Measurements from ENCODE around the gene GFRA1. TPM values are rescaled to one million over a fixed set of nuclear protein-coding genes. Genes with fewer than 3 reads are reported as not detected.

GFRA1 gene
- total and polyA plus RNA-seq, 2 of the 8 experiments (the other 6 are each of a cell fraction or from before 2014, with no cell fraction given), result 1.1 to 2.0 TPM

GRCh38 chr10:116209781-116210180 lies 63.2 kb downstream of the GFRA1 start:
- H3K14ac ChIP-seq (ENCODE audit: insufficient read length), result no peak overlapping the region
- H3K23me2 ChIP-seq (ENCODE audit: low read depth, low read length), result no peaks in the 10 kb centered on the region
- no peak overlapping the region for H4K5ac ChIP-seq (ENCODE audit: insufficient read length, low read depth, low read length)
- no peak overlapping the region for H2AFZ ChIP-seq (ENCODE audit: low read length)
- ChIA-PET CTCF (ENCODE audit: partially characterized antibody) (no interaction called here), POLR2A (ENCODE audit: partially characterized antibody) (no interaction called here)
- no peak overlapping the region for H2BK5ac ChIP-seq (ENCODE audit: low read depth, low read length)
- 93% methylated on average over 10 of the region's 10 CpGs; no CpG with 5 or more reads in 1 of the 2 experiments for WGBS, 2 experiments (ENCODE audit: extremely low coverage in 1 of 2, insufficient coverage in 1 of 2, insufficient read length in 1 of 2, insufficient replicate concordance in 2 of 2, low coverage in 1 of 2, low lambda C conversion rate in 2 of 2, missing lambda C conversion rate in 1 of 2)
- no peak overlapping the region for H2BK12ac ChIP-seq (ENCODE audit: low read depth, low read length)
- H4K20me1 ChIP-seq (replicated peaks in 1 of 2; ENCODE audit: control insufficient read depth in 1 of 2, insufficient read depth in 2 of 2, low read length in 2 of 2), result no peaks in the 10 kb centered on the region
- H3K9me3 ChIP-seq (ENCODE audit: insufficient read depth in 2 of 2, low read depth in 1 of 2, low read length in 1 of 2), result no peaks in the 10 kb centered on the region
- H3K79me1 ChIP-seq (ENCODE audit: low read depth, low read length), result no peaks in the 10 kb centered on the region
- H3K4me3 ChIP-seq (ENCODE audit: extremely low read depth in 1 of 4, insufficient read depth in 2 of 4, low read depth in 3 of 4, low read length in 4 of 4), result no peak overlapping the region
- H3K79me2 ChIP-seq (ENCODE audit: control insufficient read depth in 1 of 2, insufficient read depth in 2 of 2, low read length in 2 of 2), result no peaks in the 10 kb centered on the region
- no peak overlapping the region for H3K4ac ChIP-seq (replicated peaks; ENCODE audit: insufficient read length, low read depth, low read length)
- H3K27me3 ChIP-seq (replicated peaks in 1 of 4; ENCODE audit: control insufficient read depth in 3 of 4, extremely low read depth in 1 of 4, insufficient read depth in 3 of 4, low read length in 3 of 4), result no peaks in the 10 kb centered on the region
- no peak overlapping the region for H2BK20ac ChIP-seq (ENCODE audit: low read length)
- no peak overlapping the region for H2BK120ac ChIP-seq (replicated peaks; ENCODE audit: low read depth, low read length)
- H3K36me3 ChIP-seq (ENCODE audit: control insufficient read depth in 2 of 4, insufficient read depth in 4 of 4, low read length in 3 of 4), result no peaks in the 10 kb centered on the region
- no peak overlapping the region for H3K23ac ChIP-seq (ENCODE audit: insufficient read length)
- H4K91ac ChIP-seq (replicated peaks; ENCODE audit: insufficient read length, low read length), result no peak overlapping the region
- peak; percentile 27; the same call in 1 of the 2 replicates for TF ChIP-seq SRF (IDR thresholded peaks at IDR 0.05; ENCODE audit: low read depth, low read length)
- no peak for TF ChIP-seq SIRT6 (IDR thresholded peaks at IDR 0.05; ENCODE audit: low read length)
- no peaks in the 10 kb centered on the region for H3K4me1 ChIP-seq (replicated peaks in 1 of 4; ENCODE audit: control insufficient read depth in 3 of 4, insufficient read depth in 4 of 4, low read length in 3 of 4)
- no peak overlapping the region for H3K9ac ChIP-seq (replicated peaks in 1 of 4; ENCODE audit: extremely low read depth in 1 of 4, low read depth in 3 of 4, low read length in 3 of 4)
- H3K56ac ChIP-seq (replicated peaks; ENCODE audit: insufficient read length, low read depth, low read length), result no peak overlapping the region
- H2BK15ac ChIP-seq (ENCODE audit: low read length), result no peak overlapping the region
- H3K18ac ChIP-seq (ENCODE audit: extremely low read depth, low read length), result no peak overlapping the region
- H3K4me2 ChIP-seq (ENCODE audit: insufficient read depth in 1 of 2, low read depth in 2 of 2, low read length in 2 of 2), result no peak overlapping the region
- FAIRE-seq (no peak), DNase-seq (ENCODE audit: low read depth in 1 of 2, low spot score in 2 of 2) (no peak)
- H4K8ac ChIP-seq (ENCODE audit: extremely low read depth, insufficient read depth, low read length), result no peak overlapping the region
- H2AK5ac ChIP-seq (ENCODE audit: low read depth, low read length), result no peak overlapping the region
- H3K27ac ChIP-seq (ENCODE audit: low read depth, low read length), result no peak overlapping the region
